Activated T-cell treated with anti-CD3 and anti-CD28 coated beads, Interleukin-2, amount 50 U/mL, for 72 hours (primary cell): ENCODE results near the gene DOCK4. TPM values are rescaled to one million over a fixed set of nuclear protein-coding genes. Genes with fewer than 3 reads are reported as not detected.

Experiments
- ATAC-seq, 2 donors: fragments of 150-1000 bp; cut with Tn5 transposase; replicated peaks in 1 of 2; 2 replicates each; pipeline ENCODE4 v1.10.0; 2021; ENCODE audit warnings: moderate library complexity in 2 of 2, mild to moderate bottlenecking in 1 of 2
- DNase-seq, 2 donors: peaks; one replicate each; pipeline ENCODE4 v3.0.0; 2021 to 2022; ENCODE audit warnings: mixed read lengths in 1 of 2
- H3K27ac Mint-ChIP-seq: one replicate; pipeline ENCODE4 v1.8.0; 2022; ENCODE audit warnings: mild to moderate bottlenecking, moderate library complexity, mixed read lengths
- H3K27me3 Mint-ChIP-seq: one replicate; pipeline ENCODE4 v1.8.0; 2022; ENCODE audit warnings: low read depth, mixed read lengths
- H3K36me3 Mint-ChIP-seq, 2 donors: one replicate each; pipeline ENCODE4 v1.8.0; 2022; ENCODE audit warnings: mixed read lengths in 2 of 2, mild to moderate bottlenecking in 1 of 2; ENCODE audit not compliant: insufficient read depth in 2 of 2
- H3K4me1 Mint-ChIP-seq: one replicate; pipeline ENCODE4 v1.8.0; 2022; ENCODE audit warnings: low read depth, mixed read lengths
- H3K4me3 Mint-ChIP-seq, 2 donors: one replicate each; pipeline ENCODE4 v1.8.0; 2022; ENCODE audit warnings: mild to moderate bottlenecking in 2 of 2, mixed read lengths in 2 of 2, moderate library complexity in 2 of 2
- H3K9me3 Mint-ChIP-seq, 2 donors: one replicate each; pipeline ENCODE4 v1.8.0; 2022; ENCODE audit warnings: mixed read lengths in 2 of 2
- total RNA-seq, 2 donors: library from RNA; stranded (reverse); gene quantifications; one replicate each; pipeline ENCODE4 v1.2.3, GENCODE V29; 2022

The DOCK4 gene
- total RNA-seq, 2 donors from 2014 or later: 0.29 to 0.53 TPM

DNA sequence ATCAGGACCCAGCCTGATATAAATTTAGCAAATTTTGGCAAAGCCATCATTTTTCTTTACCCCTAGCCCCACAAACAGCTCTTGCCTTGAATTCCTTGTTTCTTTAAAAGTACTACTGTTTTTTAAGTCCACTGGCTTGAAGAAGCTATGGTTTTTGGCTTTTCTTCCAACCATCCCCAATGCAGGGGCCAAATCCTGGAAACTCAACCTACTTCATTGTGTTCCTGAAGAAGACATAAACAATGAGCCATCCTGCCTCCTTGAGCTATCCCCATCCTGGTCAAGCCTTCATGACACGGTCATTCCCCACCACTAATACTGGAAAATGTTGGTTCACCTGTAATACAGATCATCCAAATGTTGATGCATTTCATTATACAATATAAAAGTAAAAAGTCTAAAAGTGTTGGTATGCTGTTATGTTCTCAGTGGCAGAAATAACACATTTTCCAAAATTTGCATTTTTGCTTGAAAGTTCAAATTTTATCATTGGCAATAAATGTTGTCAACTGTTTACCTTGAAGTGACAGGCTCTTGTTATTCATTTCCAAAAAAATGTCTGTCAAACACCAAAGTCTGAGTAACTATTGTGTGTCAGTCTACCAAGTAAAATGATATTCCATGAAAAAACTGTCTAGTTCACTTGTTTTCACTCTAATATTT is 92.2 kb downstream of the DOCK4 start:
- Mint-ChIP-seq H3K27ac (no peak overlapping the region), H3K4me3 (no peak overlapping the region), H3K36me3 (no peaks in the 10 kb centered on the region), H3K4me1 (no peaks in the 10 kb centered on the region), H3K27me3 (peaks cover 6% of the 10 kb centered on the region), H3K9me3 (no peaks in the 10 kb centered on the region)
- no peak for DNase-seq
- ATAC-seq: no peak

GRCh38 chr7:112112822-112113255 is 93.4 kb downstream of the DOCK4 start:
- DNase-seq: no peak
- H3K4me3 Mint-ChIP-seq: no peak overlapping the region
- no peaks in the 10 kb centered on the region for H3K9me3 Mint-ChIP-seq
- no peaks in the 10 kb centered on the region for H3K4me1 Mint-ChIP-seq
- ATAC-seq: no peak
- peaks cover 4% of the 10 kb centered on the region for H3K27me3 Mint-ChIP-seq
- no peak overlapping the region for H3K27ac Mint-ChIP-seq
- no peaks in the 10 kb centered on the region for H3K36me3 Mint-ChIP-seq

- H3K27me3 Mint-ChIP-seq: no peaks in the 10 kb centered on the region
- H3K9me3 Mint-ChIP-seq: no peaks in the 10 kb centered on the region
- H3K27ac Mint-ChIP-seq: no peak overlapping the region
- DNase-seq (no peak), ATAC-seq (no peak)
- no peaks in the 10 kb centered on the region for H3K4me1 Mint-ChIP-seq
- no peak overlapping the region for H3K4me3 Mint-ChIP-seq
- no peaks in the 10 kb centered on the region for H3K36me3 Mint-ChIP-seq
Measured at GRCh38 chr7:112110651-112111050, 95.5 kb downstream of the DOCK4 start.

GRCh38 chr7:112110175-112110574 is 96.0 kb downstream of the DOCK4 start:
- ATAC-seq (no peak), DNase-seq (no peak)
- Mint-ChIP-seq H3K36me3 (no peaks in the 10 kb centered on the region), H3K27me3 (no peaks in the 10 kb centered on the region), H3K9me3 (no peaks in the 10 kb centered on the region), H3K27ac (no peak overlapping the region), H3K4me3 (no peak overlapping the region), H3K4me1 (no peaks in the 10 kb centered on the region)

- Mint-ChIP-seq H3K36me3 (no peaks in the 10 kb centered on the region), H3K4me3 (no peak overlapping the region), H3K27me3 (no peaks in the 10 kb centered on the region), H3K9me3 (no peaks in the 10 kb centered on the region), H3K4me1 (no peaks in the 10 kb centered on the region), H3K27ac (no peak overlapping the region)
- ATAC-seq (no peak), DNase-seq (no peak)
Measured at GRCh38 chr7:112108981-112109380, 97.2 kb downstream of the DOCK4 start.

DNA sequence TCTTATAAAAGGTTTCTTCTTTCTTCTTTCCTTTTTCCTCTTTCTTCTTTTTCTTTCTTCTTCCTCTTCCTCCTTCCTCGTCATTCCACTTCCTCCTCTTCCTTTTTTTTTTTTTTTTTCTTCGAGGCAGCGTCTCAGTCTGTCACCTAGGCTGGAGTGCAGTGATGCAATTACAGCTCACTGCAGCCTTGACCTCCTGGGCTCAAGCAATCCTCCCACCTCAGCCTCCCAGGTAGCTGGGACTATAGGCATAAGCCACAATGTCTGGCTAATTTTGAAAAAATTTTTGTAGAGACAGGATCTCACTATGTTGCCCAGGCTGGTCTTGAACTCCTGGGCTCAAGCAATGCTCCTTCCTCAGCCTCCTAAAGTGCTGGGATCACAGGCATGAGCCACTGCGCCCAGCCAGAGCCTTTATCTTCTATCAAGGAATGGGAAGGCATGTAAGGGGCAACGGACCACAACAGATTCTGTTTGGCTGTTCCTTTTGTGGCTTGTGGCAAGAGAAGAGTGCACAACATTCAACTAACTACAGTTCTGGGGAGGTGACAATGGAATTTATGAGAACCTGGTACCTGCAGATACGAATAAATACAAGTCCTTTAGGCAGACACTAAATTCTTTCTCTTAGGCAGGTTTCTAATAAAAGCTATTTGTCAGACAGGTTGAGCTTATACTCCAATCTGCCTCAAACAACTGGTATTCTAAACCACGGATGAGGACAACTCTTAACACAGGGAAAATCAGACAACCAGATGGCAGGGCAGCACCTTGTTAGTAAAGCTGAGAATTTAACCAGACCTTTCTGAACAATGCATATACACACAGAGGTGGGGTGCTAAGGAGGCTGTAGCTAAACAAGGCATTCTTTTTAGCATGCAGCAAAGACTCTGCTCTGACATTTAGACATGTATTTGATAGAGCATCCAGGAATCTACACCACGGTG is 100.3 kb downstream of the DOCK4 start:
- no peak overlapping the region for H3K4me3 Mint-ChIP-seq
- no peaks in the 10 kb centered on the region for H3K9me3 Mint-ChIP-seq
- no peaks in the 10 kb centered on the region for H3K4me1 Mint-ChIP-seq
- no peaks in the 10 kb centered on the region for H3K36me3 Mint-ChIP-seq
- H3K27ac Mint-ChIP-seq: no peak overlapping the region
- ATAC-seq: no peak
- no peak for DNase-seq
- no peaks in the 10 kb centered on the region for H3K27me3 Mint-ChIP-seq

DNA sequence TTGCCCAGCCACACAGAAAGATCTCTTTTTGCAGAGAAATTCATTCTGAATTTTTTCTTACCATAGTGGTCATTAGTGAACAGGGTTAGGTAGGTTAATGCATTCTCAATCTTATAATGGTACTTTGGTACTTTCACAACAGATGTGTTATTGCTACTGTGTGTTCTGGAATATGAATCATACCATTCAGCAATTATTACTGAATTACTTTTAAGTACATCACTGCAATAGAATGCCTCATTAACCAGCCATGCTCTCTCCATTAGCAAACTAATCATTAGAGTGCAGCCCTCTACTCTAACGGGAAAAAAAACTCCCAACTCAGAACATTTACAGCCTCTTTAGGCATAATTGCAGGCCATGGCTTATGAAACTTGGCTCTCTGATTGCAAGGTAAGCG is 102.1 kb downstream of the DOCK4 start:
- DNase-seq (no peak), ATAC-seq (no peak)
- Mint-ChIP-seq H3K4me3 (no peak overlapping the region), H3K36me3 (no peaks in the 10 kb centered on the region), H3K4me1 (no peaks in the 10 kb centered on the region), H3K27me3 (no peaks in the 10 kb centered on the region), H3K9me3 (no peaks in the 10 kb centered on the region), H3K27ac (no peak overlapping the region)

- DNase-seq: no peak
- Mint-ChIP-seq H3K4me1 (no peaks in the 10 kb centered on the region), H3K27ac (no peak overlapping the region), H3K36me3 (no peaks in the 10 kb centered on the region), H3K27me3 (no peaks in the 10 kb centered on the region), H3K4me3 (no peak overlapping the region), H3K9me3 (no peaks in the 10 kb centered on the region)
- ATAC-seq: no peak
Measured at GRCh38 chr7:112103246-112103645, 103.0 kb downstream of the DOCK4 start.

GRCh38 chr7:112101201-112101846 is 104.9 kb downstream of the DOCK4 start:
- Mint-ChIP-seq H3K4me1 (no peaks in the 10 kb centered on the region), H3K36me3 (no peaks in the 10 kb centered on the region), H3K9me3 (no peaks in the 10 kb centered on the region), H3K27ac (no peak overlapping the region), H3K27me3 (no peaks in the 10 kb centered on the region), H3K4me3 (no peak overlapping the region)
- ATAC-seq: no peak
- no peak for DNase-seq

- ATAC-seq: no peak
- H3K4me3 Mint-ChIP-seq: no peak overlapping the region
- H3K27me3 Mint-ChIP-seq: no peaks in the 10 kb centered on the region
- no peaks in the 10 kb centered on the region for H3K4me1 Mint-ChIP-seq
- no peaks in the 10 kb centered on the region for H3K9me3 Mint-ChIP-seq
- DNase-seq: no peak
- no peak overlapping the region for H3K27ac Mint-ChIP-seq
- no peaks in the 10 kb centered on the region for H3K36me3 Mint-ChIP-seq
Measured at GRCh38 chr7:112097524-112097923, 108.7 kb downstream of the DOCK4 start.

DNA sequence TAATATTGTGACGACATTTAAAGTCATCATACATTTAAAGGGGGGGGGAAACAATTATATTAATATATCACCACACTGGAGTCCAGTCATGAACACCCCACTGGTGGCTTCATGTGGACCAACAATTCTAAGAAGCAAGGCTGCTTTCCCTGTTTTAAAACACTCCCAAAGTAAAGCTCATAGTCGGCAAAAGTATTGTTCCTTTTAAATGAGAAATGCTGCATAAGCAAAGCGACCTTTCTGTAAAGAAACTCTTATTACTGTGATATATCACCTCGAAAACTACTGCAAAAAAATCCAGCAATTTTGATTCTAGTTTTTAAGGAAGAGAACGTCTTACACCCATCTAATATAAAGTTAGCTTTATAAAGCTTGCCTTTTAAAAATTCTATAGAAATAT is 112.8 kb downstream of the DOCK4 start:
- H3K36me3 Mint-ChIP-seq: no peaks in the 10 kb centered on the region
- H3K27me3 Mint-ChIP-seq: peaks cover 6% of the 10 kb centered on the region
- H3K27ac Mint-ChIP-seq: no peak overlapping the region
- no peaks in the 10 kb centered on the region for H3K9me3 Mint-ChIP-seq
- H3K4me1 Mint-ChIP-seq: no peaks in the 10 kb centered on the region
- no peak overlapping the region for H3K4me3 Mint-ChIP-seq
- no peak for DNase-seq
- no peak for ATAC-seq

GRCh38 chr7:112092709-112093395 is 113.3 kb downstream of the DOCK4 start:
- Mint-ChIP-seq H3K27me3 (peaks cover 7% of the 10 kb centered on the region), H3K27ac (no peak overlapping the region), H3K36me3 (no peaks in the 10 kb centered on the region), H3K9me3 (no peaks in the 10 kb centered on the region), H3K4me1 (no peaks in the 10 kb centered on the region), H3K4me3 (no peak overlapping the region)
- no peak for ATAC-seq
- no peak for DNase-seq

DNA sequence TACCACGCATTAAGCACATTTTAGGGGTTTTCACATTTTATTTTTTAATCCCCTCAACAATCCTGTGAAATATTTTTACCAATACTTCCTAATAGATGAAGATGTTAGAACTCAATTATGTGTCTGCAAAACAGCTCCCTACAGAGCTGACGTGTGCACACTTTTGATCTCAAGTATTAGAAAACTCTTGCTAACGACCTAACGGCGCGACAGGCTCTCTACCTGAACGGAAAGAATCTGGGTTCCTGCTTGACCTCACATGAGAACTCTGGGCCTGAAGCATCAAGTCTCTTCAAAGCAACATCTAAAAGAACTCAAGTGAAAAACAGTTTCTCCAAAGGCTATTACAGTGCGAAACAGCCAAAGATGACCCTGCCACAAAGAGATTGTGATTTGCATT is 113.9 kb downstream of the DOCK4 start:
- no peak overlapping the region for H3K4me3 Mint-ChIP-seq
- H3K36me3 Mint-ChIP-seq: no peaks in the 10 kb centered on the region
- H3K4me1 Mint-ChIP-seq: no peaks in the 10 kb centered on the region
- peaks cover 13% of the 10 kb centered on the region for H3K27me3 Mint-ChIP-seq
- H3K27ac Mint-ChIP-seq: no peak overlapping the region
- no peaks in the 10 kb centered on the region for H3K9me3 Mint-ChIP-seq
- DNase-seq (no peak), ATAC-seq (no peak)
